GM18868 (cell line): Measurements from ENCODE around the gene ADCYAP1.
A peak's percentile ranks its signal among the peaks of the same experiment; 100 is the strongest.
"Not testable (repeated sequence)": the region's sequence is repeated elsewhere in the genome, so short reads cannot be mapped to it uniquely, and the experiment has no call there.

Source experiments
- ATAC-seq: cut with Tn5 transposase; IDR thresholded peaks from one replicate; pipeline ENCODE4 v1.9.1; 2021; ENCODE audit warnings: mild to moderate bottlenecking, moderate library complexity; ENCODE audit not compliant: unreplicated experiment

ADCYAP1 gene

DNA sequence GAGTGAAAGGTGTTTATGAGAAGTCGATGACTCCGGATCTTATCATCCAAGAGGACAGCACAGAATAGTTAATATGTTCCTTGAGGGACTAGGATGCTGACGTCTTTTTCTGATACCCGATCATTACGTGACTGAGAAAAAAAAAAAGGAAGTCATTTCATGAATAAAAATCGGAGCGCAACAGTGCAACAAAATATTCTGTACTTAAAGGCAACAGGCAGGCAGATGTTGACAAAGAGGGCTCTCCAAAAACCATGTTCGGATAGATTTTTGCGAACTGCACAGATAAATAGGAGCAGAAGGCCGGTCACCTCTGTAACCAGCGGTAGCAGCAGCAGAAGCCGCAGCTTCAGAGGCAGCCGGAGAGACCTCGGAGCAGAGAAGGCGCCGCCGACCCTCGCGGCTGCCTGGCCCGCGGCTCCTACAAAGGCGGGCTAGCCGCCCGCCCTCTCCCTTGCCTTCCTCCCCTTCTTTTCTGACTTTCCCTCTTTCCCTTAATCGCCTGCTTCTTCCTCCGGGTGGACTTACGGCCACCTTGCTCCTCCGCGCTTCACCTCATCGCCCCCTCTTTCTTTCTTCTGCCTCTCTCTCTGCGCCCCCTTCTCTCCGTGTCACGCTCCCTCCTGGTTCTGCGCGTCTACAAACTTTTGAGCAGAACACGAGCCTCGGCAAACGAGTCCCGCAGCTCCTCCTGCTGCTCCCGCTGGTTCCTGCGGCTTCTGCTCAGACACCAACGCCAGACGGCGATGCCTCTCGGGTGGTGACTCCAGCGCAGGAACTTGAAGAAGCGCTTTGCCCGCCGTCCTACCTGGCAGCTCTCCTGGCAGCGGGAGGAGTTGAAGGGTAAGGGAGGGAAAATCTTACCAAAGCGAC, at the start of gene ADCYAP1:
Gene ADCYAP1 (plus strand): TSS at position 654 of the 873 bp plus-strand sequence. CDS start 516 bp downstream, outside the sequence.
- no peak for ATAC-seq

DNA sequence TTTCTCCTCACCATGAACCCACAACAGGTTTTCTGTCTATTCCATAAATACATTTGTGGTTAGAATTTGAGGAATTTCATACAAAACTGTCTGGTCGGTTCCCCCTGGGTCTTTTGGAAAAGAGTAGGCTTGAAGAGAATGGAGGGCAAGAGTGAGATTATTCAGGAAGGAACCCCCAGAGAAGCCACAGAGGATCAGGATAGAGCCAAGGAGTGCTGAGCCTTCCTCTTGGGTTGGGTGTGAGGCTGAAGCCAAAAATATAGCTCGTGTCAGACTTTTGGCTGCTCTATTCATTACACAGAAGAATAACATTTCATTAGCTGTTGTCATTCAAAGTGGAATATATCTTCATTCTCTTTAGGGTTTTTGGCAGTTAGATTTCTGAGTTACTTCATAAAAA, 46.7 kb upstream of the ADCYAP1 start:
- no peak for ATAC-seq

DNA sequence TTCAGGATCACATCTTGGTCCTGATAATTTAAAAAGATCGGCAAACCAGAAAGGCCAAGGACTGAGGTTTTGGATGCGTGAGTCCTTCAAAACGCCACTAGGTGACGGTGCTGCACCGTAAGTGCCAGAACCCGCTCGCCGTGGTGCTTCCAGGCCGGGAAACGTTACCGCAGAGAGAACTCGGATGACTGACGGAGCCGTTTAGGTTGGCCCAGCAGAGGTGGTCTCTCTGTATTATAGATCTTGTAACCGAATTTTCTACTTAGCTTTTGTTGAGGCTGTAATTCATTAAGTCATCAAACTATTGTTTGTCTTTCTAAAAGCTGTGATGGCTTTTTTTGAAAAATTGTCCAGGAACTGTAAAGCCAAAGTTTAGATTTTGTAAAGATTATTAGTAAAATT, 39.8 kb upstream of the ADCYAP1 start:
- ATAC-seq: peak; percentile 97

DNA sequence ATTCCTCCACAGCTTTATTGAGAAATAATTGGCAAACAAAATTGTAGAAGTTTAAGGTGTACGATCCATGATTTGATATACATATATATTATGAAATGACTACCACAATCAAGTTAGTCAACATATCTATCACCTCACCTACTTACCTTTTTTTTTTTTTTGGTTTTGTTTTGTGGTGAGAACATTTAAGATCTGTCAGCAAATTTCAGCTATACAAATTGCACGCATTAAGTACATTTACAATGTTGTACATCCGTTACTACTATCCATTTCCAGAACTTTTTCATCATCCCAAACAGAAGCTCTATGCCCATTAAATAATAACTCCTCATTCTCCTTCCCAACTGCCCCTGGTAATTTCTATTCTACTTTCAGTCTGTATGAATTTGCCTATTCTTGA, 37.4 kb upstream of the ADCYAP1 start:
- no peak for ATAC-seq

DNA sequence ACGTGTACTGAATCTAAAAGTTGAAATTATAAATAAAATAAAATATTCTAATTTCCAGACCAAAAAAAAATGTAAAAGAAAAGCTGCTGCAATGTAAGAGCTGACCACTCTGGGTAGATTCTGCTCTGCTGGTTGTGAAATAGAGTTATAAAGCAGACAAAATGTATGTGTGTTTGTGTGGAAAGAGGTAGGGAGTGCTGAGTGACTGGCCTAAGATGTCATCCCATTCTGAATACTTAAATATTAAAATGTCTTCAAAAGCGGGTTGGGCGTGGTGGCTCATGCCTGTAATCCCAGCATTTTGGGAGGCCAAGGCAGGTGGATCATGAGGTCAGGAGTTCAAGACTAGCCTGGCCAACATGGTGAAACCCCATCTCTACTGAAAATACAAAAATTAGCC, 31.2 kb upstream of the ADCYAP1 start:
- ATAC-seq: not testable (repeated sequence)

DNA sequence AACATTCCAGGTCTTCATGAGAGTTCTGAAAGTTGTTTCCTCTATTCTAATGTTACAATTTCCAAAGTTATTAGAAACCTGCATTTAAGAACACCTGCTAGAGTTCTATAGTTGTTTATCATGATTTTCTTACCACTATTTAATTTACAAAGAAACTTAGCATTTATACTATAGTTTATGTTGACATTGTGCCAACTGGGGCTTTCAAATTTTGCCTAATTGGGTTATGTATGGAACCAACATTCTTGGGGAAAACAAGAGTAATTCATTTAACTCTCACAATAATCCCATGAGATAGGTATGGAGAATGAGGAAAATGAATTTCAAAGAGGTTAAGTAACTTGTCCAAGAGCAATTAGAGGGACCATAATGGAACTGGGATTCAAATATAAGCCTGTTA, 28.8 kb upstream of the ADCYAP1 start:
- ATAC-seq: no peak

DNA sequence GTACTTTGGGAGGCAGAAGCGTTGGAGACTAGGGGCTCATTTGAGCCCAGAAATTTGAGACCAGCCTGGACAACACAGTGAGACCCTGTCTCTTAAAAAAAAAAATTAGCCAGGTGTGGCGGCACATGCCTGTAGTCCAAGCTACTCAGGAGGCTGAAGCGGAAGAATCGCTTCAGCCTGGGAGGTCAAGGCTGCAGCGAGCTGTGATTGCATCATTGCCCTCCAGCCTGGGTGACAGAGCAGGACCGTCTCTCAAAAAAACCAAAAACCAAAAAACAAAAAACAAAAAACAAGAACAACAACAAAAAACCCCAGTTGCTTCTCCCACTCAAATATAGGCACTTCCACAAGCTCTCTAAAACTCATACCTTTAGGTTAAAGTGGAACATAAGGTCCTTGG, 27.4 kb upstream of the ADCYAP1 start:
- ATAC-seq: no peak

DNA sequence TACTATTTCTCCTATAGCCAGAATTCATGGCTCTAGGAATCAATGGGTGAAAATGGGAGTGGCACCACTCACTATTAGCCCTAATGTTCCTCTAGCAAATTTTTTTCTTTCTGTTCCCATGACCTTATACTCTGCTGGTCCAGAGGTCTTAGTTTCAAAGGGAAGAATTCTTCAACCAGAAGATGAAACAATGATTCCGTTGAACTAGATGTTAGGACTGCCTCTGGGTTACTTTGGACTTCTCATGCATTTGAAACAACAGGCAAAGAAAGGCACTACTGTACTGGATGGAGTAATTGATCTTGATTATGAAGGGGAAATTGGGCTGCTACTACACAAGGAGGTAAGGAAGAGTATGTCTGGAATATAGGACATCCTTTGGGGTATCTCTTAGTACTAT, 18.6 kb upstream of the ADCYAP1 start:
- ATAC-seq: no peak

DNA sequence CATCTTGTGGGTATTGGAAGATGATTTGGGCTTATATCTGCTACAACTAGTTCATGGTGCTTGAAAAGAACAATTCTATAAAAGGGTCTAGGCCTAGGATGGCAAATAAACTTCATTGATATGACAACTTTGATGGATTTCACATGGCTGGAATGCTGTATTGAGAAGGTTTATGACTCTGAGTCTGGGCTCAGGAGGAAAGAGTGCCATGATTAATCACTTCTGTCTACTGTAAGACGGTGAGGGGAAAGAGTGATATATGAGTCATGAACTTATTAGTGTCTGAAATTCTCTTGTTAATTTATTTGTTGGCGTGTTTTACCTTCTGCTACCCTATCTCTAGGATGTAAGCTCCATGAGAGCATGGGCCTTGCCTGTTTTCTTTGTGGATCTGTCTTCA, 17.0 kb upstream of the ADCYAP1 start:
- ATAC-seq: no peak

DNA sequence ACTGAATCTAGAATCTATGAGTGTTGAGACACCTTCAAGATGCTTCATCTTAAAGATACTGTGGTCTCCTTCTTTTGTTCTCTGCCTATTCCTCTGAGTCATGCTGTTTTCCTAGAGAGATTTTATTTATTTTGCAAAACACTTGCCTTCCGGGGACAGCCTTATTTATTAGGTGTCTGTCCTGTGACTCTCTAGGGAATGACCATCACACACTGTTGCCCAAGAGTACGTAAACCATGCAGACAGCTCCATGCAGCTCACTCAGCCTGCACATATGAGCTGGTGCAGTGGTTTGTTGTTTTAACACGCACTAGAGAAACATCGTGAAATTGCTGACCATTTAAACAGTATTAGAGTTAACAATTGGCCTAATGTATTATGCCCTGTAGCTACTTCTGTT, 12.4 kb upstream of the ADCYAP1 start:
- no peak for ATAC-seq

DNA sequence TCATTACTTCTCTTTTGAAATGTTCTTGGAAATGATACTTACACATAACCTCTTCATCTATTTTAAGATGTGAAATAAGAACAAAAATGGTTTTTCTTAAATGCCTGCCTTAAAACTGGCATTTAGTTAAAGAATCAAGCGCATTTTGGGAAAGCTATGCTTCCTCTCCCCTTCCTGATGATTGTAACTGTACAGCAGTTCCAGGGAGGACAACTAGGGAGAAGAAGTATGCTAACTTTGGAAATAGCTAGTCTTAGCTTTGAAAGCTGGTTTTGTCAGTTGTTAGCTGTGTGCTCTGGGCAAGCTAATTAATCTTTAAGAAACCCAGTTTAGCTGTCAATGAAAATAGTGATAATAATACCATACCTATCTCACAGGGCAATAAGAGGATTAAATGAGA, 8.4 kb upstream of the ADCYAP1 start:
- ATAC-seq: no peak

DNA sequence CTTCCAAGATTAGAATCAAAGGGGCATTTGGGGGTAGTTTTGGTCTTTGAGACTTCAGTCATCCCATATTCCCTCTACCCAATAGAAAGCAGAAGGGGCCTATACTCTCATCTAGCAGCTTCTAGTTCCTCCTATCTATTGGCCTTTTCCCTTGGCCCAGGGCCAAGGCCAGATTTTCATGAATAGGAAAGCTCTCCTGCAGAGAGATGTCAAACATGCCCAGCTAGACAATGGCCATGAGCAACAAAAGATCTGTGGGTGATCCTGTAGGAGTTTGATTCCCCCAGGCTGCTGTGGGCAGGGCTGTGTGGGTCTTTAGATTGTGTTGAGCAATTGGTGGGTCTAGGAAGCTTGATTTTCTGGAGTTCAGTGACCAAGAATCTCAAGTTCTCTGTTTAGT, 2.9 kb upstream of the ADCYAP1 start:
- ATAC-seq: no peak

DNA sequence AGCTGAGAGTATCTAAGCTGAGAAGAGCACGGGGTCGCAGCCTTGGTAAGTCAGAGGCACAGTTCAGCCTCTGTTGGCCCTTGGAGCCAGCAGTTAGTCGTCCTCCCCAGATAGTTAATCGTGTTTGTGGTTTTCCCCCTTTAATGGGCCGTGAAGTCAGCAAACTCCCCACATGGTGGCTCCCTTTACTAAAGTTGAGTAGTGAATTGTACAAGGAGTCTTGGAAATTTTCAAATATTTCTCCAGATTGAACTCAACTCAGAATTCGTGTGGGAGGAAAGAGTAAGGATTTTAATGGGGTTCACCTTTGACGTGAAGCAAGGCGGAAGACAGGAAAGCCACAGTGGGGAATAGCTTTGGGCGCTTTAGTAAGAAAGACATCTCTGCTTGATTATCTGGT, 2.4 kb upstream of the ADCYAP1 start:
- no peak for ATAC-seq

DNA sequence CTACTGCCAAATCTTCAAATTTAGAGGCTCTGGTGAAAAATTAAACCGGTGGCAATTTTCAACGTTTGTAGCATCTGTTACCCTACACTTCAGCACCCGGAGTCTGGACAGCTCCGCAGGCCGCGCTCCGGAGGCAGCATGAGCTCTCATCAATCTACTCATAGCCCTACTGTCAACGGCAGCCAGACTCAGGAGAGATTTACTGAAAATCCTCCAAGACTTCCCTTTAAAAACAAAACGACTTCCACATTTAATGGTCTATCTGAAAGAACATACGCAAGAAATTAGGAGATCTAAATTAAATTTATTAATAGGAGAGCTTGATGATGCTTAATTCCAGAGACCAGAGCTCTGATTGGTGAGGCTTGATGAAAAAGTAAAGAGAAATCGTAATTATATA, 970 bp upstream of the ADCYAP1 start:
- no peak for ATAC-seq

DNA sequence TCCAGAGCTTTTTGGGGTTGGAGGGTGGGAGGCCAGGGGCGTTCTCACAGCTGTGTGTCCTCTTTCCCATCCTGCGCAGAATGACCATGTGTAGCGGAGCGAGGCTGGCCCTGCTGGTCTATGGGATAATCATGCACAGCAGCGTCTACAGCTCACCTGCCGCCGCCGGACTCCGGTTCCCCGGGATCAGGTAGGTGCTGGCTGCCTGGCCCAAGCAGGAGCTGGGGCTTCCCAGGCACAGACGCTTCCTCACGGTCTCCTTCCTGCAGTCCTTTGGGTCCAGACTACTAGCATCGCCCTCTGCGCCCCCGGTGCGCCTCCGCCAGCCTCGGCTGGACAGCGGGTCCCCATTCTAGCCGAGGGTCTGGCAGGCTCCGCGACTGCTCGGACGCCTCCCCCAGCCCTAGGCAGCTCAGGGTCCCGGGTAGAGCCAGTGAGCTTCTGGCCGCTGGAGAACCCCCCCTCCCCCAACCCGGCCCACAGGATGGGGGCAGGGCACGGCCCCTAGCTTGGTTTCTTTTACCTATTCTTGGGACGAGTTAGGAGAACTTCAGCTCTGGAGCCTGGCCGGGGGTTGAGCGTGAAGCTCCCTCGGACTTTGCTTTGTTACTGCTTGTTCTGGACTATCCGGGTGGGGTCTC, 756 bp downstream of the ADCYAP1 start:
- ATAC-seq: no peak

DNA sequence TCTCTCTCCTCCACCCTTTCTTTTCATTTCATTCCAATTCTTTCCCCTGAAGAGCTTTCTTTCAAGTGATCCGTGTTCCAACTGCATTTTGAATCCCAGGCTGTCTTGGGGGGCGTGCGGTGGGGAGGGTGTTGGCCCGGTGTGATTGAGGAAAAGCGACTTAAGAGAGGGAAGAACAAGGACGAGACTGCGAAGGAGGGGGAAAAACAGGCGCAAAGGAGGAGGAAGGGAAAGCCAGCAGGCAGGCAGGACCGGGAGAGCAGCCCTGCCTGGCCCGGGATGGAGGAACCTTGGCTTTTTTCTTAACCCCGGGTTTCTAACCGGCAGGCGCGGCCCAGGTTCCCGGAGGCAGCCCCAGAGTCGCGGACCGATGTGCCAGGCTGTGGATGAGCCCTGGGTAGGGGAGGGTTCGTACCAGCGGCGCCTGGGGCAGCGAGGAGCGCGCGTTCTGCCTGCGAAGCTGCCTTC, 1.3 kb downstream of the ADCYAP1 start:
- ATAC-seq: no peak

DNA sequence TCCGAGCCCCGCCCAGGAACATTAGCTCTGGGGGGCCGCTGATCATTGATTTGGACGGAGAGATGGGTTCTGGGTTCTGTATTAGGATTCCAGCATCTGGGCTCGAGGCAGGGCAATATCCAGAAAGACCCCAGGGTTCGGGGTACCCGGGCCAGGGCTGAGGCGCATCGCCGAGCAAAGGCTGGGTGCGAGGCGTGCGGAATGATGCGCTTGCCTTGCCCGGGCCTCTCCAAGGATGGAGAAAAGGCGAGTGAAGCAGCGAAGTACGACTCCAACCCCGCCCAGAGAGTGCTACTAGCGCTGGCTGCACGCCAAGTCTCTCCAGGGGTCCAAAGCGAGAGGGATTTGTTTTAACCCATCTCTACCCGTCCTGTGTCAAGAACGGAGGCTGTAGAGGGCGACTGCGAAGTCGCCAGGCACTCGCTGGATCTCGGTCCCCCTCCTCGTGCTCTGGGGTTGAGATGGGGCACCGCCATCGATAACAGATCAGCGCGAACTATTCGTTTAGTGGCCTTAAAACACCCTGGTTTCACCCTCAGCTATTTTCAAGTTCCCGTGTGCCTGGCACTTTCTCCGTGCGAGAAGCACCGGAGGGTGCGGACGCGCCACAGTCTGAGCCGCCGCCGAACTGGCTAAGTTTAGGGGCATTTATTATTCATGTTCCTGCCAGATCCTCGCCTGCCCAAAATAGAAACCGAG, 1.9 kb downstream of the ADCYAP1 start:
- ATAC-seq: no peak

DNA sequence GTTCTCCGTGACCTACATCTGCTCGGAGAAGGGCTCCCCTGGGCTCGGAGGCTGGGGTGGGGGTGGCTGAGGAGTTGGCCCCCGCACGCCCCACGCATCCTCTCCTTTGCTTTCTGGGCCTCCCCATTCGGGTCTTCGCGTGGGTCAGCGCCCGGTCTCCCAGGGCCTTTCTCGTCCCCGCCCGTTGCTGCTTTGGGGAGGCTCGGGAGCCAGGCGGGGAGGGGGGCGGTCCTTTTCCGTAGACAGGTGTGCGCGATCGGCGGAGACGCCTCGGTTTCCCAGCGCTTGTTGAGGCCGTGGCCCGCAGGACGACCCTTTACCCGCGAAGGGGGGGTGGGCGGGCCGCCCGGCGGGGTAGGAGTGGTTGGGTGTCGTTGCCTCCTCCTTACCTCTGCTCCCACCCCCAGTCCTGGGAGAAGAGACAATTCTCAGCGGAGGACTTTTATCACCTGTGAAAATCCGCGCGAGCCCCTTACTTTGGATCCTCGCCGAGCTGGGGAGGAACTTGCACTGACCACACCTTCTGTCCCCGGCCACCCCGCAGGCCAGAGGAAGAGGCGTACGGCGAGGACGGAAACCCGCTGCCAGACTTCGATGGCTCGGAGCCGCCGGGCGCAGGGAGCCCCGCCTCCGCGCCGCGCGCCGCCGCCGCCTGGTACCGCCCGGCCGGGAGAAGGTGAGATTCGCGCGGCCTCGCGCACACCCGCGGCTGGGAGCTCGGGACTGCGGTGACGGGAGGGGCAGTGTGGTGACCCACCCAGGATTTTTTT, 2.6 kb downstream of the ADCYAP1 start:
- no peak for ATAC-seq

DNA sequence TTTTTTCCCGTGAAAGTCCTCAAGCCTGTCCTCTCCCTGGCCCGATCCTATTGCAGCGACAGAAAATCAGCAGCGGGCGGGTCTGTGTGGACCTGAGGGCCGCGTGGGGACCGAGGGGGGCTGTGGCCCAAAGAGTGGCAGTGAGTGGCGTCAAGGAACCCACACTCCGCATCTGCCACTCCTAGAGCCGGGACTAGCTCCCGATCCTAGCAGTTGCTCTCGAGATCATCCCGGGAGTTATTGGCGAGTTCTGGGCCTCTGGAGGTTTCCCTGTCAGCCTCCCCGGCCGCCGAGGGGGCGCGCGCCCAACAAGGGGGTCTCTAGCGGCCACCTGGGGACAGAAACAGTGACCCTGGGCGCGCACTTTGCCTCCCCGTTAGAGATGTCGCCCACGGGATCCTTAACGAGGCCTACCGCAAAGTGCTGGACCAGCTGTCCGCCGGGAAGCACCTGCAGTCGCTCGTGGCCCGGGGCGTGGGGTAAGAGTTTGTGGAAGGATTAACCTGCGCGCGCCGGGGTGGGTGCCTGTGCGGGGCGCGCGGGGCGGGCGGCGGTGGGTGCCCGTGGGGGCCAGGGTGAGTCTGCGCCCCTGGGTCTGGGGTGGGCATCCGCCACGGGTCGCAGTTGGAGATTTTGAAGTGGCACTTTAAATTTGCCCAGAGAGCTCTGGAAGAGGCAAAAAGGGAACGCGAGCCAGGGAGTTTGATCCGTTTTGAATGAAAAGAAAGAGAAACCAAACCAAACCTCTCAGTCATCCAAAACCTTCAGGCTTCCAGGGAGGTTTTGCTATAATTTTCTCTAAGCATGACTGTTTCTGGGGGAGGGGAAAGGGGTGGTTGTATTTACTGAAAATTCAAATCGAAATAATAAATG, 3.5 kb downstream of the ADCYAP1 start:
- no peak for ATAC-seq
